ENCODE data around the gene NAV2. TPM values are rescaled to one million over a fixed set of nuclear protein-coding genes. Genes with fewer than 3 reads are reported as not detected.

The NAV2 gene
- total RNA-seq, 4 donors from 2014 or later, result 9.6 to 40.0 (median 23.1) TPM

GRCh38 chr11:19802773-19803293 lies 90.2 kb downstream of the NAV2 start:
- intact Hi-C loops (cut with DNase I; ENCODE audit: low total_unique reads), result no loop called here
- no peaks in the 10 kb centered on the region for H3K27me3 ChIP-seq
- no peak for DNase-seq
- H3K27ac ChIP-seq, result peak overlapping the region; percentile 60 to 80 (median 72)
- in situ Hi-C loops (cut with MboI; ENCODE audit: low pct_ligation_motif_present in 1 of 4, low pct_unique_long_range_greater_than_20kb in 1 of 4, low sequenced_read_pairs in 3 of 4), result no loop called here
- peaks cover 20 to 51% (median 29%) of the 10 kb centered on the region in 4 donors for H3K4me1 ChIP-seq
- H3K4me3 ChIP-seq, result no peak overlapping the region
- WGBS, 2 donors (ENCODE audit: low coverage in 1 of 2), result 39 to 46% methylated on average over 2 to 4 of the region's 4 CpGs
- no peaks in the 10 kb centered on the region for H3K36me3 ChIP-seq
- no peak for TF ChIP-seq CTCF (IDR thresholded peaks at IDR 0.05)
- TF ChIP-seq EP300 (IDR thresholded peaks at IDR 0.05; ENCODE audit: low read depth), result no peak
- TF ChIP-seq POLR2AphosphoS5 (IDR thresholded peaks at IDR 0.05), result no peak
- TF ChIP-seq POLR2A (IDR thresholded peaks at IDR 0.05), result no peak
- H3K9me3 ChIP-seq, result no peaks in the 10 kb centered on the region

DNA sequence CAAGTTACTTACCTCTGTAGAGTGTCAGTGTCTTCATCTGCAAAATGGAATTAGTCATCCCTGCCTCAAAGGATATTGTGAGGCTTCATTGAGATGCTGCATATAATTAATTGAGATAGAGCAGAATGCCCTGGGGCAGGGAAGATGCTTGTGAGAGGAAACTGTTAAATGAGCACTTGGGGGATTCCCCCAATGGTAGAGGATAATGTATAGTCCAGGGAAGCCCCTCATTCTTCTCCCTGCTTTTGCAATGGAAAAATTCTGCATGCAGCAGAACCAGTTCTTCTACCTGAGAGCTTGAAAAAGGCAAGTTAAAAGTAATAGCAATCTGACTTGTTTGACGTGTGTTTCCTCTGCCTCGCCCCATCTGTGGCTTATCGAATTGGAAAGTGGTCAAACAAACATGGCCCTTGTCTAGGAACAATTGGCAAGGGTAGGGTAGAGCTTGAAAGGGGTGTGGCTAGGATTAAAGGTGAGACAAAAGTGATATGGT lies 90.9 kb downstream of the NAV2 start:
- peak; percentile 69 for DNase-seq
- H3K36me3 ChIP-seq, result no peaks in the 10 kb centered on the region
- no peaks in the 10 kb centered on the region for H3K9me3 ChIP-seq
- H3K27ac ChIP-seq, result peak overlapping the region; percentile 60 to 80 (median 72)
- 51 to 56% methylated on average over 3 of the region's 3 CpGs for WGBS, 2 donors (ENCODE audit: low coverage in 1 of 2)
- TF ChIP-seq POLR2AphosphoS5 (IDR thresholded peaks at IDR 0.05), result peak in 2 of 3 donors; percentile 29 to 65
- no peak for TF ChIP-seq POLR2A (IDR thresholded peaks at IDR 0.05)
- in situ Hi-C loops (cut with MboI; ENCODE audit: low pct_ligation_motif_present in 1 of 4, low pct_unique_long_range_greater_than_20kb in 1 of 4, low sequenced_read_pairs in 3 of 4), result no loop called here
- no peak overlapping the region for H3K4me3 ChIP-seq
- H3K27me3 ChIP-seq, result no peaks in the 10 kb centered on the region
- peaks cover 20 to 51% (median 29%) of the 10 kb centered on the region in 4 donors for H3K4me1 ChIP-seq
- intact Hi-C loops (cut with DNase I; ENCODE audit: low total_unique reads), result no loop called here

GRCh38 chr11:19805376-19805775 lies 92.7 kb downstream of the NAV2 start:
- whole genome bisulfite sequencing, 2 donors (ENCODE audit: low coverage in 1 of 2), result 80 to 93% methylated on average over 2 to 4 of the region's 5 CpGs
- peaks cover 20 to 50% (median 29%) of the 10 kb centered on the region in 4 donors for H3K4me1 ChIP-seq

GRCh38 chr11:19805827-19806226 lies 93.2 kb downstream of the NAV2 start:
- H3K9me3 ChIP-seq, result no peaks in the 10 kb centered on the region
- no peaks in the 10 kb centered on the region for H3K36me3 ChIP-seq
- WGBS, 2 donors (ENCODE audit: low coverage in 1 of 2), result 73 to 82% methylated on average over 2 of the region's 2 CpGs
- TF ChIP-seq POLR2AphosphoS5 (IDR thresholded peaks at IDR 0.05) (no peak), EP300 (IDR thresholded peaks at IDR 0.05; ENCODE audit: low read depth) (no peak), CTCF (IDR thresholded peaks at IDR 0.05) (no peak), POLR2A (IDR thresholded peaks at IDR 0.05) (no peak)
- intact Hi-C loops (cut with DNase I; ENCODE audit: low total_unique reads) (no loop called here), in situ Hi-C loops (cut with MboI; ENCODE audit: low pct_ligation_motif_present in 1 of 4, low pct_unique_long_range_greater_than_20kb in 1 of 4, low sequenced_read_pairs in 3 of 4) (no loop called here)
- no peaks in the 10 kb centered on the region for H3K27me3 ChIP-seq
- H3K27ac ChIP-seq, result no peak overlapping the region
- H3K4me3 ChIP-seq, result no peak overlapping the region
- no peak for DNase-seq
- peaks cover 20 to 46% (median 26%) of the 10 kb centered on the region in 4 donors for H3K4me1 ChIP-seq

More at GRCh38 chr11:19805376-19805775, 92.7 kb downstream of the NAV2 start:
- no peak for DNase-seq
- intact Hi-C loops (cut with DNase I; ENCODE audit: low total_unique reads), result no loop called here
- no peak overlapping the region for H3K4me3 ChIP-seq
- H3K27me3 ChIP-seq, result no peaks in the 10 kb centered on the region
- H3K36me3 ChIP-seq, result no peaks in the 10 kb centered on the region
- H3K27ac ChIP-seq, result no peak overlapping the region
- no peaks in the 10 kb centered on the region for H3K9me3 ChIP-seq
- no peak for TF ChIP-seq POLR2AphosphoS5 (IDR thresholded peaks at IDR 0.05)
- no peak for TF ChIP-seq EP300 (IDR thresholded peaks at IDR 0.05; ENCODE audit: low read depth)
- TF ChIP-seq POLR2A (IDR thresholded peaks at IDR 0.05), result no peak
- no peak for TF ChIP-seq CTCF (IDR thresholded peaks at IDR 0.05)
- in situ Hi-C loops (cut with MboI; ENCODE audit: low pct_ligation_motif_present in 1 of 4, low pct_unique_long_range_greater_than_20kb in 1 of 4, low sequenced_read_pairs in 3 of 4), result no loop called here

Measured in transverse colon (tissue), 4 donors.